MCF 10A (cell line): ENCODE results near the gene CALML3. TPM values are rescaled to one million over a fixed set of nuclear protein-coding genes. Genes with fewer than 3 reads are reported as not detected.

Experiments used
- BruUV-seq: library from RNA; stranded (reverse); fragments of 400-500 nt; replicated peaks from 2 replicates; lab custom pipeline; 2021; lab: Mats Ljungman, UMichigan
- CTCF ChIA-PET: fragments of 300-600 bp; sonication (Branson Sonifier 250); formaldehyde crosslinking; extraction: SDS; loops from one replicate; lab custom pipeline; 2021; ENCODE audit warnings: antibody characterized with exemption, inconsistent platforms; lab: Yijun Ruan, JAX
- POLR2A ChIA-PET: fragments of 300-600, 350-650 bp; sonication (Branson Sonifier 250); formaldehyde crosslinking; extraction: SDS; loops from one replicate; lab custom pipeline; 2020; ENCODE audit warnings: antibody characterized with exemption, inconsistent platforms; lab: Yijun Ruan, JAX
- DNase-seq: peaks from one replicate; pipeline ENCODE4 v3.0.0-alpha.2; 2018; ENCODE audit not compliant: unreplicated experiment
- H3K27ac Mint-ChIP-seq: one replicate; pipeline ENCODE4 v1.8.0; 2022; ENCODE audit warnings: mild to moderate bottlenecking, low read depth, mixed read lengths; ENCODE audit not compliant: unreplicated experiment
- H3K27me3 Mint-ChIP-seq: one replicate; pipeline ENCODE4 v1.8.0; 2022; ENCODE audit warnings: mixed read lengths; ENCODE audit not compliant: insufficient read depth, unreplicated experiment
- H3K36me3 Mint-ChIP-seq: one replicate; pipeline ENCODE4 v1.8.0; 2022; ENCODE audit warnings: mild to moderate bottlenecking, moderate library complexity, mixed read lengths; ENCODE audit not compliant: insufficient read depth, unreplicated experiment
- H3K4me1 Mint-ChIP-seq: one replicate; pipeline ENCODE4 v1.8.0; 2022; ENCODE audit warnings: mixed read lengths; ENCODE audit not compliant: insufficient read depth, unreplicated experiment
- H3K4me3 Mint-ChIP-seq: one replicate; pipeline ENCODE4 v1.8.0; 2022; ENCODE audit warnings: mild to moderate bottlenecking, moderate library complexity, mixed read lengths; ENCODE audit not compliant: unreplicated experiment
- H3K9me3 Mint-ChIP-seq: one replicate; pipeline ENCODE4 v1.8.0; 2022; ENCODE audit warnings: mixed read lengths; ENCODE audit not compliant: unreplicated experiment
- intact Hi-C: fragments of 100-400 bp; cut with micrococcal nuclease; formaldehyde crosslinking; loops from 2 replicates; pipeline ENCODE4 v1.14.1; 2022
- total RNA-seq: library from RNA; stranded (reverse); gene quantifications from 2 replicates; pipeline ENCODE4 v1.2.3, GENCODE V29; 2022
- TF ChIP-seq, protein P1 (sequence below): fragments of 200-600 bp; IDR thresholded peaks from one replicate; pipeline ENCODE4 v1.8.0; 2022; ENCODE audit warnings: antibody characterized with exemption, mild to moderate bottlenecking; ENCODE audit not compliant: unreplicated experiment

CALML3 gene
- total RNA-seq, 1 experiment from 2014 or later = 0.75 TPM

DNA sequence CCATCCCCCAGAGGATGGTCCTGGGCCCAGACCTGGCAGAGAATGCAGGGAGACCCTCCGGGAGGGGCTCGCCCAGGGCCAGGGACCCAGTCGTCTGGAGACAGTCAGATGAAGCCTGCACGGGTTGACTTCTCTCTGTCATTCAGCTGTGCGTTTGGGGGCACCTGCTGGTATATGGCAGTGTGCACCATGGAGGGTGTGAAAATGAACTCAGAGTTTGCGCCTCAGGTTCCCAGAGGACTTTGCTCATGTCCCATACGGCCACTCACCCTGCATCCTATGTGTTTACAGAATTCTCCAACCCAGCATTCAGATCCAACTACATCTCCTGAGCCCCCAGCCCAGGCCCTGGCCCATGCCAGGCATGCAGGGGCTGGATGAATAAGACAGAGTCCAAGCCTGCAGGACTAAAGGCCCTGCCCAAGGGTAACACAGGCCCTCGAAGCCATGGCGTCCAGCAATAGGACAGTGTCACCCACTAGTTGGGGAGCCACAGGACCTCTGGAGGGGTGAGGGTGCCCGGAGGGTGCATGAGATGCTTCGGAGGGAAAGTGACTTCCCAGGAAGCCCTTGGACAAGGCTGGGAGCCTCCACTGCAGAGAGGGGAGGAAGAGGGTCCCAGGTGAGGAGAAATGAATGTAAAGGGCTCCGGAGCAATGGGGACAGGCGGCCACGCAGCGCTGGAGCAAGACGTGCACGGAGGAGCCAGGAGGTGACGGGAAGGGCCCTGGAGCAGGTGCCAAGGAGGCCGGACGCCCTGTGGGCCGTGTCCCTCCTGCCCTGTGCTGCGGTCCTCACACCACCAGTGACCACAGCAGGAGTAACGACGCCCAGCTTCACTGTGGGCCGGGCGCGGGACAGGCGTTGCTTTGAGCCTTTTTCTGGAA is 36.3 kb downstream of the CALML3 start:
- peaks cover 35% of the 10 kb centered on the region for H3K4me1 Mint-ChIP-seq
- H3K27ac Mint-ChIP-seq = no peak overlapping the region
- ChIA-PET POLR2A (interaction anchor here (0.6 to 1.1 kb wide), 2 partner anchors 9 to 31 kb away, joined by 3 read pairs; no protein-coding TSS in a partner anchor), CTCF (no interaction called here)
- intact Hi-C loops = no loop called here
- DNase-seq = no peak
- TF ChIP-seq, protein P1, sequence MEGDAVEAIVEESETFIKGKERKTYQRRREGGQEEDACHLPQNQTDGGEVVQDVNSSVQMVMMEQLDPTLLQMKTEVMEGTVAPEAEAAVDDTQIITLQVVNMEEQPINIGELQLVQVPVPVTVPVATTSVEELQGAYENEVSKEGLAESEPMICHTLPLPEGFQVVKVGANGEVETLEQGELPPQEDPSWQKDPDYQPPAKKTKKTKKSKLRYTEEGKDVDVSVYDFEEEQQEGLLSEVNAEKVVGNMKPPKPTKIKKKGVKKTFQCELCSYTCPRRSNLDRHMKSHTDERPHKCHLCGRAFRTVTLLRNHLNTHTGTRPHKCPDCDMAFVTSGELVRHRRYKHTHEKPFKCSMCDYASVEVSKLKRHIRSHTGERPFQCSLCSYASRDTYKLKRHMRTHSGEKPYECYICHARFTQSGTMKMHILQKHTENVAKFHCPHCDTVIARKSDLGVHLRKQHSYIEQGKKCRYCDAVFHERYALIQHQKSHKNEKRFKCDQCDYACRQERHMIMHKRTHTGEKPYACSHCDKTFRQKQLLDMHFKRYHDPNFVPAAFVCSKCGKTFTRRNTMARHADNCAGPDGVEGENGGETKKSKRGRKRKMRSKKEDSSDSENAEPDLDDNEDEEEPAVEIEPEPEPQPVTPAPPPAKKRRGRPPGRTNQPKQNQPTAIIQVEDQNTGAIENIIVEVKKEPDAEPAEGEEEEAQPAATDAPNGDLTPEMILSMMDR = no peak
- H3K36me3 Mint-ChIP-seq = no peaks in the 10 kb centered on the region
- no peak overlapping the region for H3K4me3 Mint-ChIP-seq
- no peaks in the 10 kb centered on the region for H3K9me3 Mint-ChIP-seq
- no peaks in the 10 kb centered on the region for H3K27me3 Mint-ChIP-seq
- no TSS peak for BruUV-seq

DNA sequence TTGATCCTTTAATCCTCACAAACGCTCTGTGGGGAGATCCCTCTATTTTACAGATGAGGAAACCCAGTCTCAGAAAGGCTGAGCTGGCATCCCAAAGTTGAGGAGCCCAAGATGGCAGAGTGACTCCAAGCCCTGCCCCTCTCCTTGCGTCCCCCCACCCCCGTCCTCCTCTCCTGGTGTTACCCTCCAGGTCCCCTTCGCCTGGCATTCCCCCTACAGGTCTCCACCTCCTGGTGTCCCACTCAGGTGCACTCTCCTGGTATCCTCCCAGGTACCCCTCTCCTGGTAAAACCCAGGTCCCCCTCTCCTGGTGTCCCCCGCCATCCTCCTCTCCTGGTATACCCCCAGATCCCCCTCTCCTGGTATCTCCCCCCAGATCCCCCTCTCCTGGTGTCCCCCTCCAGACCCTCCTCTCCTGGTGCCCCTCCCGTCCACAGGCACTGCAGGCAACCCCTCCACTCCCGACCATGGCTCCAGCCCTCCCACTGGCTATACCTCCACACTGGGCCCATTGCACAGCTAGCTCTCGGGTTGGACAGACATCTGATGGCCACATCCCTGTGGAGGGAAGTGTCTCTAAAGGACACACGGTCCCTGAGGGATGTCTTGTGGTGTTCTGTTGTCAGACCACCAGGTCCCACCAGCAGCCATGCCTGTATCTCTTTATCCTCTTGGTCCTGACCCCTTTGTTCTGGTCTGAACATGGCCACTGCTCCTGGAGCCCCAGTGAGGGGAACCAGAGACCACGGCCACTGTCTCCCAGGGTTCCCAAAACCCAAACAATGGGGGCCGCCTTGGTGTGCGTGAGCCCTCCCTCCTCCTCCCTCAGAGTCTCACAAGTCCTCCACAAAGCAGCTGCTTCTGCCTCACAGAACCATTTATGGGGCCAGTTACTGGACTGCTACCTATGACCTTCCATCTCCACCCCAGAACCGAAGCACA is 37.2 kb downstream of the CALML3 start:
- TF ChIP-seq, protein P1 = no peak
- ChIA-PET CTCF (interaction anchor here (0.5 to 1.5 kb wide), 5 partner anchors 7 to 108 kb away, joined by 3 to 8 read pairs (median 3); no protein-coding TSS in a partner anchor), POLR2A (interaction anchor here (0.6 to 6.2 kb wide), 4 partner anchors 14 to 775 kb away, joined by 3 to 50 read pairs (median 17); no protein-coding TSS in a partner anchor)
- Mint-ChIP-seq H3K4me3 (no peak overlapping the region), H3K36me3 (no peaks in the 10 kb centered on the region), H3K27ac (no peak overlapping the region), H3K27me3 (no peaks in the 10 kb centered on the region), H3K9me3 (no peaks in the 10 kb centered on the region), H3K4me1 (peaks cover 40% of the 10 kb centered on the region)
- intact Hi-C loops = no loop called here
- no TSS peak for BruUV-seq
- no peak for DNase-seq

DNA sequence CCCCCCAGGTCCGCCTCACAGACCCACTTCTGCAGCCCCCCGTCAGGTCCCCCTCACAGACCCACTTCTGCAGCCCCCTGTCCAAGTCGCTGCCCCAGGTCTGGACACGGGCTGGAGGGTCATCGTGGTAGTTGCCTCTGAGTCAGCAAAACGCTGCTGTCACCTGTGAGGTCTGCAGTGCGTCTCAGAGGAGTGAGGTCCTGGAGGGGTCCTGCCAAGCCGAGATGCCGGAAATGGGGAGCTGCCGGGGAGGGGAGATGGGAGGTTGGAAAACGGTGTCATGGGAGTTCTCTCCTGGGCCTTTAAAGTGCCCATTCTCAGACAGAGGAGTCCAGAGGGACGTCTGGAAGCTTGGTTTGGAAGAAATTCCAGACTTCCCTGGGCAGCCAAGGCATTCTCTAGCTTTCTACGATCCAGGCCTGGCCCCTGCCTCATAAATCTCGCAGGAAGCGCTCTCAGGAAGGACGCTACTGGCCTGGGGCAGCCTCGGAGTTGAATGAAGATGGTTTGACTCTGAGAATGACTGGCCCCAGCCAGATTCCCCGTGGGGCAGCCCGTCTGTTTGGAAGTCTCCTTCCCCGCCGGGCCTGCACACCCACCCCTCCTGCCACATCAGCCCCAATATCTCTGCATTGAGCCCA is 38.7 kb downstream of the CALML3 start:
- no peak overlapping the region for H3K4me3 Mint-ChIP-seq
- H3K27me3 Mint-ChIP-seq = no peaks in the 10 kb centered on the region
- peak; percentile 27 for DNase-seq
- POLR2A ChIA-PET = interaction anchor here (0.6 to 6.2 kb wide), 9 partner anchors 9 to 100 kb away, joined by 4 to 50 read pairs (median 5); no protein-coding TSS in a partner anchor
- TF ChIP-seq, protein P1 = no peak
- intact Hi-C loops = no loop called here
- no TSS peak for BruUV-seq
- CTCF ChIA-PET = interaction anchor here (0.6 to 1.5 kb wide), 3 partner anchors 9 to 119 kb away, joined by 4 to 6 read pairs (median 4); no protein-coding TSS in a partner anchor
- H3K27ac Mint-ChIP-seq = peak overlapping the region; percentile 54
- peaks cover 40% of the 10 kb centered on the region for H3K4me1 Mint-ChIP-seq
- H3K36me3 Mint-ChIP-seq = no peaks in the 10 kb centered on the region
- H3K9me3 Mint-ChIP-seq = no peaks in the 10 kb centered on the region
